ENCODE data around the gene TSEN2. TPM values are rescaled to one million over a fixed set of nuclear protein-coding genes. Genes with fewer than 3 reads are reported as not detected.
A peak's percentile ranks its signal among the peaks of the same experiment; 100 is the strongest.

TSEN2 gene
- total and polyA plus RNA-seq, 2 of the 4 experiments (the other 2 are of a cell fraction), result 9.5 to 14.2 TPM

DNA sequence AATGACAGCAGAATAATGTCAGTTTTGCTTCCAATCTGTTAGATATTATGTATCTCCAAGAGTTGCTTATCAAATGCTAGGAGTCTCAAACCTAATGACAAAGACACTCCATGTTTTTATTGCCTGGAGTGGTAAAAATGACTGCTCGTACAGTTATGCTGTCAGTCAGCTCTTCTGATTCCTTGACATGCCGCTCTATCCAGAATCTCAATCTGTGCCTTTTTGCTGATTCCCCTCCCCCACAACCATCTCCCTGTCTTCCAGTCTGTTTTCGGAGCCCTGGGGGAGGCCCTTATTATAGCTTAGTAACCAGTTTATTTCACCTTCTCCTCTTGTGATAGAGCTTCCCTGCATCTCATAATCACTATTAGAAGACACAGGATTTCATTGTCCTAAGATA, 75.2 kb downstream of the TSEN2 start:
- H3K9ac ChIP-seq (ENCODE audit: low read depth, low read length), result no peak overlapping the region
- peaks cover 15% of the 10 kb centered on the region for H3K9me1 ChIP-seq (ENCODE audit: insufficient read depth, low read length)
- no peak overlapping the region for H3K14ac ChIP-seq (replicated peaks; ENCODE audit: low read depth, low read length)
- no peak overlapping the region for H3K4me3 ChIP-seq (ENCODE audit: insufficient read depth, low read depth, low read length)
- ChIA-PET CTCF (interaction anchor here (1.2 kb wide), 1 partner anchor 9 kb away, joined by 3 read pairs; no protein-coding TSS in a partner anchor), POLR2A (ENCODE audit: unreplicated experiment) (no interaction called here)
- H3K9me3 ChIP-seq (ENCODE audit: control insufficient read depth, insufficient read depth, low read length), result no peaks in the 10 kb centered on the region
- TF ChIP-seq FOS (IDR thresholded peaks at IDR 0.05; ENCODE audit: low read depth, low read length), result no peak
- no peak for TF ChIP-seq NFE2L2 (IDR thresholded peaks at IDR 0.05; ENCODE audit: low read depth, low read length)
- no peak for TF ChIP-seq MAFK (IDR thresholded peaks at IDR 0.05; ENCODE audit: low read depth, low read length)
- TF ChIP-seq SMC3 (IDR thresholded peaks at IDR 0.05; ENCODE audit: low read depth, low read length), result no peak
- TF ChIP-seq, protein P1, sequence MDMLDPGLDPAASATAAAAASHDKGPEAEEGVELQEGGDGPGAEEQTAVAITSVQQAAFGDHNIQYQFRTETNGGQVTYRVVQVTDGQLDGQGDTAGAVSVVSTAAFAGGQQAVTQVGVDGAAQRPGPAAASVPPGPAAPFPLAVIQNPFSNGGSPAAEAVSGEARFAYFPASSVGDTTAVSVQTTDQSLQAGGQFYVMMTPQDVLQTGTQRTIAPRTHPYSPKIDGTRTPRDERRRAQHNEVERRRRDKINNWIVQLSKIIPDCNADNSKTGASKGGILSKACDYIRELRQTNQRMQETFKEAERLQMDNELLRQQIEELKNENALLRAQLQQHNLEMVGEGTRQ (IDR thresholded peaks at IDR 0.05; ENCODE audit: low read depth, low read length), result no peak
- TF ChIP-seq BHLHE40 (IDR thresholded peaks at IDR 0.05; ENCODE audit: low read depth, low read length), result no peak
- TF ChIP-seq CEBPB (IDR thresholded peaks at IDR 0.05; ENCODE audit: low read depth, low read length), result no peak
- no peak for TF ChIP-seq RFX5 (IDR thresholded peaks at IDR 0.05; ENCODE audit: low read depth, low read length)
- TF ChIP-seq, protein P2, sequence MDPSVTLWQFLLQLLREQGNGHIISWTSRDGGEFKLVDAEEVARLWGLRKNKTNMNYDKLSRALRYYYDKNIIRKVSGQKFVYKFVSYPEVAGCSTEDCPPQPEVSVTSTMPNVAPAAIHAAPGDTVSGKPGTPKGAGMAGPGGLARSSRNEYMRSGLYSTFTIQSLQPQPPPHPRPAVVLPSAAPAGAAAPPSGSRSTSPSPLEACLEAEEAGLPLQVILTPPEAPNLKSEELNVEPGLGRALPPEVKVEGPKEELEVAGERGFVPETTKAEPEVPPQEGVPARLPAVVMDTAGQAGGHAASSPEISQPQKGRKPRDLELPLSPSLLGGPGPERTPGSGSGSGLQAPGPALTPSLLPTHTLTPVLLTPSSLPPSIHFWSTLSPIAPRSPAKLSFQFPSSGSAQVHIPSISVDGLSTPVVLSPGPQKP (IDR thresholded peaks at IDR 0.05; ENCODE audit: borderline replicate concordance, low read depth, low read length), result no peak
- no peak for DNase-seq
- no peak overlapping the region for H2AK9ac ChIP-seq (replicated peaks; ENCODE audit: low read depth, low read length, poor library complexity)
- peak overlapping the region; percentile 43; the same call in 1 of the 2 replicates for H3K23ac ChIP-seq (ENCODE audit: low read depth, low read length)
- no peaks in the 10 kb centered on the region for H3K36me3 ChIP-seq (ENCODE audit: control insufficient read depth, insufficient read depth, low read length)
- H2BK5ac ChIP-seq (ENCODE audit: low read depth, low read length, poor library complexity, severe bottlenecking), result no peak overlapping the region
- H2BK15ac ChIP-seq (ENCODE audit: low read depth, low read length), result no peak overlapping the region
- H3K4me2 ChIP-seq (ENCODE audit: low read depth, low read length), result peak overlapping the region; percentile 38; the same call in 1 of the 2 replicates
- H2AK5ac ChIP-seq (ENCODE audit: low read depth, low read length), result no peak overlapping the region
- no peak for ATAC-seq (ENCODE audit: low read depth)
- H4K91ac ChIP-seq (ENCODE audit: insufficient read depth, low read depth, low read length), result no peak overlapping the region
- H3K4ac ChIP-seq (ENCODE audit: low read depth, low read length), result no peak overlapping the region
- H4K8ac ChIP-seq (ENCODE audit: low read depth in 2 of 2, low read length in 2 of 2), result peak overlapping the region in 1 of 2 experiments; percentile 17; a peak in 1 of 4 replicates
- intact Hi-C loops (cut with micrococcal nuclease), result loop anchor here (5.0 kb wide), 2 partner anchors 52 to 367 kb away; no protein-coding TSS in a partner anchor
- H4K5ac ChIP-seq (ENCODE audit: low read depth, low read length), result no peak overlapping the region
- peaks cover 3 to 54% of the 10 kb centered on the region in 2 experiments; a peak in 2 of 4 replicates for H3K79me1 ChIP-seq (ENCODE audit: low read depth in 1 of 2, low read length in 2 of 2)
- 100% methylated on average over 1 of the region's 3 CpGs; no CpG with 5 or more reads in 1 of the 2 experiments for WGBS, 2 experiments (ENCODE audit: extremely low coverage in 2 of 2, insufficient read length in 1 of 2)
- peaks cover 10% of the 10 kb centered on the region for H3K4me1 ChIP-seq (ENCODE audit: control insufficient read depth, insufficient read depth, low read length)
- BruUV-seq (replicated peaks), result TSS peak; percentile 31
- no peak overlapping the region for H2AFZ ChIP-seq (replicated peaks; ENCODE audit: low read length, poor library complexity)
- no peak overlapping the region for H3K27ac ChIP-seq (ENCODE audit: insufficient read depth, low read length)
- peaks cover 63% of the 10 kb centered on the region for H4K20me1 ChIP-seq (ENCODE audit: insufficient read depth, low read length)
- H3K56ac ChIP-seq (ENCODE audit: extremely low read depth, insufficient read depth, low read length), result no peak overlapping the region
- dilution Hi-C loops (cut with HindIII; ENCODE audit: low sequenced_read_pairs, unreplicated experiment), result no loop called here
- no peak overlapping the region for H2BK20ac ChIP-seq (ENCODE audit: low read depth, low read length)
- H2BK120ac ChIP-seq (ENCODE audit: low read depth, low read length), result no peak overlapping the region
- H3K27me3 ChIP-seq (ENCODE audit: control insufficient read depth, insufficient read depth, low read length), result no peaks in the 10 kb centered on the region
- no peak overlapping the region for H3K18ac ChIP-seq (ENCODE audit: low read depth, low read length)
- in situ Hi-C loops (cut with MboI; ENCODE audit: low sequenced_read_pairs), result no loop called here

All from IMR-90 (cell line).